ENCODE measurements around the gene SCRN2. TPM values are rescaled to one million over a fixed set of nuclear protein-coding genes. Genes with fewer than 3 reads are reported as not detected.

SCRN2 gene
- total RNA-seq, 1 donor from 2014 or later: 33.1 TPM

DNA sequence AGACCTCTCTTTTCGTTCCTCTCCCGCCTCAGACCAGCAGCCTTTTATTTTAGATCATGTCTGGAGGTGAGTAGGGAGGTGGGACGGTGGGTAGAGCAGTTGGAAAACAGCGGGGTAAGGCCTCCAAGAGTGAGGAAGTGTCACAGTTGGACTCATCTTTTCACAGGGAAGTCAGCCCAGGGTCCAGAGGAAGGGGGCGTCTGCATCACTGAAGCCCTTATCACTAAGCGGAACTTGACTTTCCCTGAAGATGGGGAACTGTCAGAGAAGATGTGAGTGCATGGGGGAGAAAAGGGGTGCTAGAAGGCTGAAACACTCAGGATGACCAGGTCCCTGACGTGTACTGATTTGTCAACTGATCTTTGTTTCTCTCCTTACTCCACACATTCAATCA is 9.1 kb downstream of the SCRN2 start:
- peak overlapping the region; percentile 17 for H3K27ac ChIP-seq
- TF ChIP-seq POLR2A (IDR thresholded peaks at IDR 0.05) (no peak), POLR2AphosphoS5 (IDR thresholded peaks at IDR 0.05; ENCODE audit: insufficient read depth in 1 of 2, low read depth in 1 of 2) (no peak)
- TF ChIP-seq, protein P1, sequence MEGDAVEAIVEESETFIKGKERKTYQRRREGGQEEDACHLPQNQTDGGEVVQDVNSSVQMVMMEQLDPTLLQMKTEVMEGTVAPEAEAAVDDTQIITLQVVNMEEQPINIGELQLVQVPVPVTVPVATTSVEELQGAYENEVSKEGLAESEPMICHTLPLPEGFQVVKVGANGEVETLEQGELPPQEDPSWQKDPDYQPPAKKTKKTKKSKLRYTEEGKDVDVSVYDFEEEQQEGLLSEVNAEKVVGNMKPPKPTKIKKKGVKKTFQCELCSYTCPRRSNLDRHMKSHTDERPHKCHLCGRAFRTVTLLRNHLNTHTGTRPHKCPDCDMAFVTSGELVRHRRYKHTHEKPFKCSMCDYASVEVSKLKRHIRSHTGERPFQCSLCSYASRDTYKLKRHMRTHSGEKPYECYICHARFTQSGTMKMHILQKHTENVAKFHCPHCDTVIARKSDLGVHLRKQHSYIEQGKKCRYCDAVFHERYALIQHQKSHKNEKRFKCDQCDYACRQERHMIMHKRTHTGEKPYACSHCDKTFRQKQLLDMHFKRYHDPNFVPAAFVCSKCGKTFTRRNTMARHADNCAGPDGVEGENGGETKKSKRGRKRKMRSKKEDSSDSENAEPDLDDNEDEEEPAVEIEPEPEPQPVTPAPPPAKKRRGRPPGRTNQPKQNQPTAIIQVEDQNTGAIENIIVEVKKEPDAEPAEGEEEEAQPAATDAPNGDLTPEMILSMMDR (IDR thresholded peaks at IDR 0.05): no peak

DNA sequence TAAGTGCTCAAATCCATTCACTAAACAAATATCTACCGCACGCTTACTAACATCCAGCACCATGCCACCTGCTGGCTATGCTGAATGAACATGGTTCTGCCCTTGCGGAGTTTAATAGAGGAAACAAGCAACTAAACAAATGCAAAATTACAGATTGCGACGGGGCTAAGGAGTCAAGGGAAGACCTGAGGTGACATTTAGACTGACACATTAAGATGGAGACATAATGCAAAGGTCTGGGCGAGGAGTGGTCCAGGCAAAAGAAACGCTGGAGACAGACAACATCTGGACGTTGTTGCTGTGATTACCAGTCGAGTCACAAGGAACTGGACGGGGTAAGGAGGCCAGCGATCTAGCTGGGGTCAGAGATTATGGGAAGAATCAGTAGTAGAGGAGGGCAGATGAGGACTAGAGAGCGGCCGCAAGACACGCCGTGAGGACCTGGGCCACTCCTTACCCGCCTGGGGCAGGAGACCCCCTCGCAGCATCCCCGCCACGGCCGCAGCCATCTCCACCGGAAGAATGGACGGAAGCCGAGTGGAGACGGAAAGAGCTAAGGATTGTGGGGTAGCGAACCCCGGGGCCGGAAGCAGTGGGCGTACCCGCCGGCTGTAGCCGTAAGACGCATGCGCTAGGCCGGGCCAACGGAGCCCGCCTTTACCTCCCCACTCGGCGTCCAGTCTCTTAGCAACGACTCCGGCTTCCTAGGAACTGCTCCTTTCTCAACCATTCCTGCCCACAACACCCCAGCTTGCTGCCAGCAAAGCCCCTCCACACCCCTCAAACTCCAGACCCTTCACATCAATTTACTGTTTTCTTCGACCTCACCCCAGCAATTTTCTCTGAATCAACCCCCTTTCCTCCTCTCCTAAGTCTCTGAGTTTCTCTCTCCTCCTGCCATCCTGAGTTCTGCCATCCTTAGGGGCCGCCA is 9.8 kb downstream of the SCRN2 start, which contains the start of the genes LRRC46 and MRPL10:
TSS of gene LRRC46 (plus strand) at position 668 of the 931 bp plus-strand sequence. CDS start 320 bp downstream, outside the sequence.
TSS of gene MRPL10 (minus strand) at position 539 of the 931 bp plus-strand sequence. CDS start at position 509, 30 bp downstream.
- peak in 1 of 2 donors; percentile 94 for DNase-seq (ENCODE audit: extremely low spot score in 2 of 2)
- H3K36me3 ChIP-seq: peaks cover 0 to 22% of the 10 kb centered on the region in 2 donors
- intact Hi-C loops (cut with DNase I): no loop called here
- TF ChIP-seq POLR2A (IDR thresholded peaks at IDR 0.05) (peak in 1 of 2 donors; percentile 68), POLR2AphosphoS5 (IDR thresholded peaks at IDR 0.05; ENCODE audit: insufficient read depth in 1 of 2, low read depth in 1 of 2) (peak; percentile 97 to 100)
- TF ChIP-seq, protein P1 (IDR thresholded peaks at IDR 0.05): no peak
- H3K4me3 ChIP-seq: peak within 1 kb of the TSS; percentile 81 to 86
- peak within 1 kb of the TSS; percentile 70 for H3K27ac ChIP-seq
- peaks cover 31% of the 10 kb centered on the region for H3K4me1 ChIP-seq
- H3K27me3 ChIP-seq: no peaks in the 10 kb centered on the region
- H3K9me3 ChIP-seq: no peaks in the 10 kb centered on the region

More for the DNA sequence above, 9.1 kb downstream of the SCRN2 start:
- H3K4me3 ChIP-seq: peak overlapping the region; percentile 81 to 86
- peaks cover 31% of the 10 kb centered on the region for H3K4me1 ChIP-seq
- DNase-seq (ENCODE audit: extremely low spot score in 2 of 2): no peak
- H3K9me3 ChIP-seq: no peaks in the 10 kb centered on the region
- H3K27me3 ChIP-seq: no peaks in the 10 kb centered on the region
- H3K36me3 ChIP-seq: peaks cover 0 to 20% of the 10 kb centered on the region in 2 donors
- intact Hi-C loops (cut with DNase I): no loop called here

DNA sequence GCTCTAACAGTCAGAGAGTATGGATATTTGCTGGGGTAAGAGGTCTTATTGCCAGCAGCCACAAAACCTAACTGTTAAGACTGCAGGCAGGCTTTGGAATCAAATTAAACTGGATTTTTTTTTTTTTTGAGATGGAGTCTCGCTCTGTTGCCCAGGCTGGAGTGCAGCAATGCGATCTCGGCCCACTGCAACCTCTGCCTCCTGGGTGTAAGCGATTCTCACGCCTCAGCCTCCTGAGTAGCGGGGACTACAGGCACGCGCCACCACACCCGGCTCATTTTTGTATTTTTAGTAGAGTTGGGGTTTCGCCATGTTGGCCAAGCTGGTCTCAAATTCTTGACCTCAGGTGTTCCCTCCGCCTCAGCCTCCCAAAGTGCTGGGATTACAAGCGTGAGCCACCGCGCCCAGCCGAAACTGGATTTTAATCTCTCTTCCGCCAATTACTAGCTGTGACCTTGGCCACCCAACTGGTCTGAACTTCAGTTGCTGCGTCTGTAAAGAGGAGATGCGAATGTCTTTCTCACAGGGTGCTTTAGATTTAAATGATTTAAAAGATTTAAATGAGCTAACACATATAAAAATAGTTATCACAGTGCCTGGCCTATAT is 10.6 kb downstream of the SCRN2 start:
- TF ChIP-seq, protein P1 (IDR thresholded peaks at IDR 0.05): no peak
- TF ChIP-seq POLR2AphosphoS5 (IDR thresholded peaks at IDR 0.05; ENCODE audit: insufficient read depth in 1 of 2, low read depth in 1 of 2) (no peak), POLR2A (IDR thresholded peaks at IDR 0.05) (no peak)
- intact Hi-C loops (cut with DNase I): no loop called here
- Histone ChIP-seq H3K9me3 (no peaks in the 10 kb centered on the region), H3K4me3 (peak overlapping the region; percentile 81 to 86), H3K4me1 (peaks cover 31% of the 10 kb centered on the region), H3K36me3 (peaks cover 0 to 24% of the 10 kb centered on the region in 2 donors), H3K27me3 (no peaks in the 10 kb centered on the region), H3K27ac (peak overlapping the region; percentile 70)
- DNase-seq (ENCODE audit: extremely low spot score in 2 of 2): no peak

DNA sequence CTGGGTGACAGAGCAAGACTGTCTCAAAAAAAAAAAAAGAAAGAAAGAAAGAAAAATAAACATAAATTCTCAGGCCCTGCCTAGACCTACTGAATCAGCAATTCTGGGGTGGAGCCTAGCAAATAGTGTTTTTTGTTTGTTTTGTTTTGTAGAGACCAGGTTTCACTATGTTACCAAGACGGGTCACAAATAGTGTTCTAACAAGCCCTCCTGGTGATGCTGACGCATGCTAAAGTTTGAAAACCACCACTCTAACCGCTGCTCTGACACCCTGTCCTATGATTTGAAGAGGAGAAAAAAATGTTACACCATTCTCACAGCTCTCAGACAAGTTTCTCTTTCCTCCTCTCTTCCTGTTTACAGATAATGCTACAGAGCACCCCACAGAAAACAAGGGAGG is 11.2 kb downstream of the SCRN2 start:
- intact Hi-C loops (cut with DNase I): no loop called here
- Histone ChIP-seq H3K4me3 (no peak overlapping the region), H3K36me3 (peaks cover 0 to 30% of the 10 kb centered on the region in 2 donors), H3K9me3 (no peaks in the 10 kb centered on the region), H3K27ac (no peak overlapping the region), H3K27me3 (no peaks in the 10 kb centered on the region), H3K4me1 (peaks cover 31% of the 10 kb centered on the region)
- TF ChIP-seq POLR2A (IDR thresholded peaks at IDR 0.05): no peak
- peak in 1 of 2 donors; percentile 16 for TF ChIP-seq POLR2AphosphoS5 (IDR thresholded peaks at IDR 0.05; ENCODE audit: insufficient read depth in 1 of 2, low read depth in 1 of 2)
- TF ChIP-seq, protein P1 (IDR thresholded peaks at IDR 0.05): no peak
- DNase-seq (ENCODE audit: extremely low spot score in 2 of 2): no peak
